Occipital lobe (tissue), 2 donors: ENCODE data around the gene PRKAB2. TPM values are rescaled to one million over a fixed set of nuclear protein-coding genes. Genes with fewer than 3 reads are reported as not detected.
"Not testable (repeated sequence)": the region's sequence is repeated elsewhere in the genome, so short reads cannot be mapped to it uniquely, and the experiment has no call there.

ENCODE experiments used
- DNase-seq: peaks from one replicate; lab custom pipeline; 2025; lab: John Stamatoyannopoulos, UW
- total RNA-seq: library from RNA; depleted of rRNA; stranded (reverse); fragments of >200 nt; gene quantifications from one replicate; pipeline ENCODE4 v1.2.3, GENCODE V29; 2014

PRKAB2 gene
- total RNA-seq, 1 donor from 2014 or later: 33.4 TPM

- DNase-seq: no peak
Measured at GRCh38 chr1:147177611-147178380, 5.5 kb upstream of the PRKAB2 start.

- no peak for DNase-seq
Measured at GRCh38 chr1:147171399-147172167, 687 bp downstream of the PRKAB2 start.

GRCh38 chr1:147169840-147170674, 2.2 kb downstream of the PRKAB2 start:
- DNase-seq: no peak

GRCh38 chr1:147169171-147169570, 3.1 kb downstream of the PRKAB2 start:
- no peak for DNase-seq

GRCh38 chr1:147168626-147169058, 3.6 kb downstream of the PRKAB2 start:
- DNase-seq: no peak

- DNase-seq: no peak
Measured at GRCh38 chr1:147167365-147167764, 4.9 kb downstream of the PRKAB2 start.

GRCh38 chr1:147163019-147163418, 9.3 kb downstream of the PRKAB2 start:
- no peak for DNase-seq

- DNase-seq: no peak
Measured at GRCh38 chr1:147162093-147162492, 10.2 kb downstream of the PRKAB2 start.

- not testable (repeated sequence) for DNase-seq
Measured at GRCh38 chr1:147157116-147157515, 15.2 kb downstream of the PRKAB2 start.

GRCh38 chr1:147156642-147157041, 15.6 kb downstream of the PRKAB2 start:
- no peak for DNase-seq

- no peak for DNase-seq
Measured at GRCh38 chr1:147152772-147153171, 19.5 kb downstream of the PRKAB2 start.

- DNase-seq: no peak
Measured at GRCh38 chr1:147151244-147151643, 21.0 kb downstream of the PRKAB2 start.

- no peak for DNase-seq
Measured at GRCh38 chr1:147142886-147143285, 29.4 kb downstream of the PRKAB2 start.

GRCh38 chr1:147130721-147131120, 41.5 kb downstream of the PRKAB2 start:
- DNase-seq: not testable (repeated sequence)

- DNase-seq: no peak
Measured at GRCh38 chr1:147129116-147129873, 43.0 kb downstream of the PRKAB2 start.

GRCh38 chr1:147124266-147124665, 48.0 kb downstream of the PRKAB2 start:
- no peak for DNase-seq

GRCh38 chr1:147117109-147117508, 55.2 kb downstream of the PRKAB2 start:
- DNase-seq: no peak

- DNase-seq: no peak
Measured at GRCh38 chr1:147115496-147115895, 56.8 kb downstream of the PRKAB2 start.

GRCh38 chr1:147115079-147115478, 57.2 kb downstream of the PRKAB2 start:
- DNase-seq: not testable (repeated sequence)

- not testable (repeated sequence) for DNase-seq
Measured at GRCh38 chr1:147114353-147114752, 57.9 kb downstream of the PRKAB2 start.
